HG03565 (cell line): Measurements from ENCODE around the gene VWA5B1.

Source experiments
- ATAC-seq: cut with Tn5 transposase; IDR thresholded peaks from one replicate; pipeline ENCODE4 v1.9.1; 2021; ENCODE audit warnings: mild to moderate bottlenecking, moderate library complexity; ENCODE audit not compliant: unreplicated experiment

The VWA5B1 gene

GRCh38 chr1:20320704-20321103 is 30.0 kb downstream of the VWA5B1 start:
- no peak for ATAC-seq

GRCh38 chr1:20321573-20321972 is 30.9 kb downstream of the VWA5B1 start:
- no peak for ATAC-seq

GRCh38 chr1:20322081-20322824 is 31.6 kb downstream of the VWA5B1 start:
- peak; percentile 83 for ATAC-seq

GRCh38 chr1:20322825-20323612 is 32.3 kb downstream of the VWA5B1 start:
- ATAC-seq = no peak

GRCh38 chr1:20323613-20323920 is 32.9 kb downstream of the VWA5B1 start:
- no peak for ATAC-seq

- no peak for ATAC-seq
Observed at GRCh38 chr1:20324704-20325406, 34.2 kb downstream of the VWA5B1 start.

- ATAC-seq = no peak
Observed at GRCh38 chr1:20325407-20325843, 34.8 kb downstream of the VWA5B1 start.

GRCh38 chr1:20325844-20326420 is 35.3 kb downstream of the VWA5B1 start:
- no peak for ATAC-seq

- ATAC-seq = no peak
Observed at GRCh38 chr1:20327467-20327866, 36.8 kb downstream of the VWA5B1 start.

- ATAC-seq = no peak
Observed at GRCh38 chr1:20328201-20328600, 37.5 kb downstream of the VWA5B1 start.

- no peak for ATAC-seq
Observed at GRCh38 chr1:20329793-20330542, 39.3 kb downstream of the VWA5B1 start.

- ATAC-seq = no peak
Observed at GRCh38 chr1:20334103-20334502, 43.4 kb downstream of the VWA5B1 start.

GRCh38 chr1:20336105-20336605 is 45.5 kb downstream of the VWA5B1 start:
- ATAC-seq = no peak

GRCh38 chr1:20337581-20337980 is 46.9 kb downstream of the VWA5B1 start:
- ATAC-seq = no peak

GRCh38 chr1:20339811-20340457 is 49.3 kb downstream of the VWA5B1 start:
- no peak for ATAC-seq

GRCh38 chr1:20342294-20343148 is 51.8 kb downstream of the VWA5B1 start:
- ATAC-seq = no peak

- no peak for ATAC-seq
Observed at GRCh38 chr1:20343149-20343937, 52.7 kb downstream of the VWA5B1 start.

GRCh38 chr1:20343938-20344302 is 53.2 kb downstream of the VWA5B1 start:
- no peak for ATAC-seq
